Ureter (tissue), 1 donor: Measurements from ENCODE around the gene SRY. TPM values are rescaled to one million over a fixed set of nuclear protein-coding genes. Genes with fewer than 3 reads are reported as not detected.
"Not testable (repeated sequence)": the region's sequence is repeated elsewhere in the genome, so short reads cannot be mapped to it uniquely, and the experiment has no call there.

Experiments
- DNase-seq: peaks from one replicate; pipeline ENCODE4 v3.0.0-alpha.2; 2020; ENCODE audit warnings: low spot score
- total RNA-seq: library from RNA; stranded (reverse); gene quantifications from one replicate; pipeline ENCODE4 v1.2.4, GENCODE V29; 2023
- donor health status: DM: yes; HTN: yes; CAD: no.

SRY gene
- not detected for total RNA-seq

GRCh38 chrY:2787600-2787999 lies at the start of gene SRY:
Gene SRY (minus strand): TSS chrY:2787682. CDS start chrY:2787603, 79 bp downstream.
- DNase-seq: no peak

GRCh38 chrY:2837078-2837477 lies 49.6 kb upstream of the SRY start:
- no peak for DNase-seq

- no peak for DNase-seq
Measured at GRCh38 chrY:2835230-2835629, 47.7 kb upstream of the SRY start.

GRCh38 chrY:2828497-2828896 lies 41.0 kb upstream of the SRY start:
- no peak for DNase-seq

- no peak for DNase-seq
Measured at GRCh38 chrY:2824471-2824870, 37.0 kb upstream of the SRY start.

- not testable (repeated sequence) for DNase-seq
Measured at GRCh38 chrY:2817146-2817896, 29.8 kb upstream of the SRY start.

GRCh38 chrY:2800246-2800645 lies 12.8 kb upstream of the SRY start:
- no peak for DNase-seq

- DNase-seq: no peak
Measured at GRCh38 chrY:2797991-2798390, 10.5 kb upstream of the SRY start.

GRCh38 chrY:2796977-2797523 lies 9.6 kb upstream of the SRY start:
- DNase-seq: no peak

- no peak for DNase-seq
Measured at GRCh38 chrY:2789756-2790155, 2.3 kb upstream of the SRY start.

- no peak for DNase-seq
Measured at GRCh38 chrY:2786876-2787512, 488 bp downstream of the SRY start.

Other genes with a start within 250 kb of the SRY start
- gene RPS4Y1, start 53.9 kb upstream of the SRY start, total RNA-seq: not detected
- gene ZFY, start 147.7 kb upstream of the SRY start, total RNA-seq: not detected